K562 (cell line): ENCODE measurements around the gene TPGS1. TPM values are rescaled to one million over a fixed set of nuclear protein-coding genes. Genes with fewer than 3 reads are reported as not detected.
A peak's percentile ranks its signal among the peaks of the same experiment; 100 is the strongest.

ENCODE experiments used
- CBFB ChIP-seq: sonication (generic); formaldehyde crosslinking; IDR thresholded peaks from 2 replicates; pipeline ENCODE4 v1.4.0; 2020; ENCODE audit warnings: mild to moderate bottlenecking, missing genetic modification reagents
- ELF1 ChIP-seq: fragments of 200-800 bp; sonication (Bioruptor generic); IDR thresholded peaks from 2 replicates; pipeline ENCODE4 v1.6.1; 2016; ENCODE audit warnings: missing genetic modification characterization, missing compliant biosample characterization
- FIP1L1 ChIP-seq: fragments of 200-400 bp; formaldehyde crosslinking; IDR thresholded peaks from 2 replicates; pipeline ENCODE4 v1.6.1; 2018; ENCODE audit warnings: mild to moderate bottlenecking, low read depth, low read length; ENCODE audit not compliant: poor library complexity, severe bottlenecking
- FOXP1 ChIP-seq: sonication (generic); formaldehyde crosslinking; IDR thresholded peaks from 2 replicates; pipeline ENCODE4 v1.8.0; 2022; ENCODE audit warnings: mild to moderate bottlenecking, missing genetic modification reagents
- NFE2 ChIP-seq: IDR thresholded peaks from 2 replicates; pipeline ENCODE4 v1.6.1; 2014; ENCODE audit warnings: antibody characterized with exemption, low read depth
- PCBP2 ChIP-seq: fragments of 200-400 bp; formaldehyde crosslinking; IDR thresholded peaks from 2 replicates; pipeline ENCODE4 v1.6.1; 2018; ENCODE audit warnings: low read length, low read depth, mild to moderate bottlenecking, moderate library complexity; ENCODE audit not compliant: poor library complexity, severe bottlenecking
- TAF9B ChIP-seq: fragments of 450-650 bp; IDR thresholded peaks from 2 replicates; pipeline ENCODE4 v1.6.1; 2018; ENCODE audit warnings: mild to moderate bottlenecking; ENCODE audit not compliant: partially characterized antibody
- XRCC3 ChIP-seq: fragments of 450-650 bp; IDR thresholded peaks from 2 replicates; pipeline ENCODE4 v1.6.1; 2017; ENCODE audit warnings: mild to moderate bottlenecking, moderate library complexity
- ZNF124 ChIP-seq: sonication (generic); formaldehyde crosslinking; IDR thresholded peaks from 2 replicates; pipeline ENCODE4 v1.8.1; 2022; ENCODE audit warnings: missing genetic modification reagents
- polyA plus RNA-seq, 8 experiments: library from polyadenylated mRNA; depleted of rRNA in 4 of 8; stranded (reverse) in 5 of 8; unstranded in 3 of 8; fragments of >200 nt; fragmentation: Nextera tagmentation in 2 of 8; fragmentation: Illumina TruSeq in 1 of 8; extraction: Ambion mirVana in 2 of 8; extraction: Trizol in 1 of 8; gene quantifications; 2 replicates each; pipeline versions ENCODE4 v1.2.1 to v1.2.3, GENCODE V29; 2011 to 2014; ENCODE audit warnings: inconsistent platforms in 1 of 8, missing spikeins in 1 of 8
- total RNA-seq, 7 experiments: library from RNA; depleted of rRNA in 6 of 7; stranded (reverse); fragments of >200 nt in 6 of 7; fragmentation: Illumina TruSeq in 2 of 7; extraction: Trizol in 2 of 7; gene quantifications; 2 replicates each; pipeline versions ENCODE4 v1.2.1 to v1.2.3, GENCODE V29; 2011 to 2021; ENCODE audit warnings: low replicate concordance in 1 of 7
- TF ChIP-seq, protein P1 (sequence below), 2 experiments: fragments of 450-650 bp in 1 of 2; sonication (generic) in 1 of 2; formaldehyde crosslinking in 1 of 2; IDR thresholded peaks; 2 replicates each; pipeline versions ENCODE4 v1.7.1 to v1.9.0; 2016 to 2022; ENCODE audit warnings: inconsistent platforms in 1 of 2, mild to moderate bottlenecking in 1 of 2, missing genetic modification reagents in 1 of 2
- TF ChIP-seq, protein P2 (sequence below): fragments of 450-650 bp; formaldehyde crosslinking; IDR thresholded peaks from 2 replicates; pipeline ENCODE4 v1.4.0; 2020; ENCODE audit warnings: mild to moderate bottlenecking, moderate library complexity
- TF ChIP-seq, protein P3 (sequence below): IDR thresholded peaks from 3 replicates; pipeline ENCODE4 v1.6.1; 2011; ENCODE audit warnings: borderline replicate concordance, mild to moderate bottlenecking, moderate library complexity; ENCODE audit not compliant: insufficient read length; ENCODE audit errors: extremely low read depth

Gene TPGS1
- total and polyA plus RNA-seq, 9 of the 15 experiments (the other 6 are each of a cell fraction or from before 2014, with no cell fraction given), result 0.30 to 31.6 (median 1.2) TPM; not detected in 2

DNA sequence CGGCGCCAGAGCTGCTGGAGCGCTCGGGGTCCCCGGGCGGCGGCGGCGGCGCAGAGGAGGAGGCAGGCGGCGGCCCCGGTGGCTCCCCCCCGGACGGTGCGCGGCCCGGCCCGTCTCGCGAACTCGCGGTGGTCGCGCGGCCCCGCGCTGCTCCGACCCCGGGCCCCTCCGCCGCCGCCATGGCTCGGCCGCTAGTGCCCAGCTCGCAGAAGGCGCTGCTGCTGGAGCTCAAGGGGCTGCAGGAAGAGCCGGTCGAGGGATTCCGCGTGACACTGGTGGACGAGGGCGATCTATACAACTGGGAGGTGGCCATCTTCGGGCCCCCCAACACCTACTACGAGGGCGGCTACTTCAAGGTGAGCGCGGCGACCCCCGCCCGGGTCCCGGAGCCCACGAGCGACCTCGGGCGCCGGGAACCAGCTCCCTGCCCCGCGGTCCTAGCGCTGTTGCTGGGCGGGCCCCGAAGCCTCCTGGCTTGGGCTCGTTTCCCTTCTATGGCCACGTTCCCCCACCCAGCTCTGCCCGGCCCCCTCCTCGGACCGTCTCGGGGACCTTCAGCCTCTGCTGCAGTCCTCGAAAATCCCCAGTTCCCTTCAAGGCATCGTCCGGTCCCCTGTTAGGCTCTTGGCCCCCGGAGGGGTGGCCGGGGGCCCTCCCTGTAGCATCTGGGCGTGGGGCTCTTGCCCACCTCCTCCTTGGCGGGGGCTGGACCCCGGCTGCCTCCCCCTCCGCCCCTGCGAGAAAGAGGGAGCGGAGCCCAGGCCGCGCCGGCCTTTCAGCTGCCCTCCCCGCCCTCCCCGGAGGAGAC lies 24.7 kb downstream of the TPGS1 start, which contains the start of gene CDC34 (continued):
- TF ChIP-seq, protein P1, sequence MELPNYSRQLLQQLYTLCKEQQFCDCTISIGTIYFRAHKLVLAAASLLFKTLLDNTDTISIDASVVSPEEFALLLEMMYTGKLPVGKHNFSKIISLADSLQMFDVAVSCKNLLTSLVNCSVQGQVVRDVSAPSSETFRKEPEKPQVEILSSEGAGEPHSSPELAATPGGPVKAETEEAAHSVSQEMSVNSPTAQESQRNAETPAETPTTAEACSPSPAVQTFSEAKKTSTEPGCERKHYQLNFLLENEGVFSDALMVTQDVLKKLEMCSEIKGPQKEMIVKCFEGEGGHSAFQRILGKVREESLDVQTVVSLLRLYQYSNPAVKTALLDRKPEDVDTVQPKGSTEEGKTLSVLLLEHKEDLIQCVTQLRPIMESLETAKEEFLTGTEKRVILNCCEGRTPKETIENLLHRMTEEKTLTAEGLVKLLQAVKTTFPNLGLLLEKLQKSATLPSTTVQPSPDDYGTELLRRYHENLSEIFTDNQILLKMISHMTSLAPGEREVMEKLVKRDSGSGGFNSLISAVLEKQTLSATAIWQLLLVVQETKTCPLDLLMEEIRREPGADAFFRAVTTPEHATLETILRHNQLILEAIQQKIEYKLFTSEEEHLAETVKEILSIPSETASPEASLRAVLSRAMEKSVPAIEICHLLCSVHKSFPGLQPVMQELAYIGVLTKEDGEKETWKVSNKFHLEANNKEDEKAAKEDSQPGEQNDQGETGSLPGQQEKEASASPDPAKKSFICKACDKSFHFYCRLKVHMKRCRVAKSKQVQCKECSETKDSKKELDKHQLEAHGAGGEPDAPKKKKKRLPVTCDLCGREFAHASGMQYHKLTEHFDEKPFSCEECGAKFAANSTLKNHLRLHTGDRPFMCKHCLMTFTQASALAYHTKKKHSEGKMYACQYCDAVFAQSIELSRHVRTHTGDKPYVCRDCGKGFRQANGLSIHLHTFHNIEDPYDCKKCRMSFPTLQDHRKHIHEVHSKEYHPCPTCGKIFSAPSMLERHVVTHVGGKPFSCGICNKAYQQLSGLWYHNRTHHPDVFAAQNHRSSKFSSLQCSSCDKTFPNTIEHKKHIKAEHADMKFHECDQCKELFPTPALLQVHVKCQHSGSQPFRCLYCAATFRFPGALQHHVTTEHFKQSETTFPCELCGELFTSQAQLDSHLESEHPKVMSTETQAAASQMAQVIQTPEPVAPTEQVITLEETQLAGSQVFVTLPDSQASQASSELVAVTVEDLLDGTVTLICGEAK (IDR thresholded peaks at IDR 0.05), result no peak
- TF ChIP-seq, protein P1 (CRISPR knock-in tag; IDR thresholded peaks at IDR 0.05), result no peak
- TF ChIP-seq CBFB (CRISPR knock-in tag), result no peak
- no peak for TF ChIP-seq TAF9B
- peak; percentile 19 for TF ChIP-seq FIP1L1
- TF ChIP-seq, protein P2, sequence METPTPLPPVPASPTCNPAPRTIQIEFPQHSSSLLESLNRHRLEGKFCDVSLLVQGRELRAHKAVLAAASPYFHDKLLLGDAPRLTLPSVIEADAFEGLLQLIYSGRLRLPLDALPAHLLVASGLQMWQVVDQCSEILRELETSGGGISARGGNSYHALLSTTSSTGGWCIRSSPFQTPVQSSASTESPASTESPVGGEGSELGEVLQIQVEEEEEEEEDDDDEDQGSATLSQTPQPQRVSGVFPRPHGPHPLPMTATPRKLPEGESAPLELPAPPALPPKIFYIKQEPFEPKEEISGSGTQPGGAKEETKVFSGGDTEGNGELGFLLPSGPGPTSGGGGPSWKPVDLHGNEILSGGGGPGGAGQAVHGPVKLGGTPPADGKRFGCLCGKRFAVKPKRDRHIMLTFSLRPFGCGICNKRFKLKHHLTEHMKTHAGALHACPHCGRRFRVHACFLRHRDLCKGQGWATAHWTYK (CRISPR knock-in tag), result no peak
- no peak for TF ChIP-seq XRCC3
- TF ChIP-seq FOXP1 (CRISPR knock-in tag), result no peak
- TF ChIP-seq NFE2, result no peak
- TF ChIP-seq PCBP2, result no peak
- TF ChIP-seq ELF1, result no peak
- no peak for TF ChIP-seq ZNF124 (CRISPR knock-in tag)
- TF ChIP-seq, protein P3, sequence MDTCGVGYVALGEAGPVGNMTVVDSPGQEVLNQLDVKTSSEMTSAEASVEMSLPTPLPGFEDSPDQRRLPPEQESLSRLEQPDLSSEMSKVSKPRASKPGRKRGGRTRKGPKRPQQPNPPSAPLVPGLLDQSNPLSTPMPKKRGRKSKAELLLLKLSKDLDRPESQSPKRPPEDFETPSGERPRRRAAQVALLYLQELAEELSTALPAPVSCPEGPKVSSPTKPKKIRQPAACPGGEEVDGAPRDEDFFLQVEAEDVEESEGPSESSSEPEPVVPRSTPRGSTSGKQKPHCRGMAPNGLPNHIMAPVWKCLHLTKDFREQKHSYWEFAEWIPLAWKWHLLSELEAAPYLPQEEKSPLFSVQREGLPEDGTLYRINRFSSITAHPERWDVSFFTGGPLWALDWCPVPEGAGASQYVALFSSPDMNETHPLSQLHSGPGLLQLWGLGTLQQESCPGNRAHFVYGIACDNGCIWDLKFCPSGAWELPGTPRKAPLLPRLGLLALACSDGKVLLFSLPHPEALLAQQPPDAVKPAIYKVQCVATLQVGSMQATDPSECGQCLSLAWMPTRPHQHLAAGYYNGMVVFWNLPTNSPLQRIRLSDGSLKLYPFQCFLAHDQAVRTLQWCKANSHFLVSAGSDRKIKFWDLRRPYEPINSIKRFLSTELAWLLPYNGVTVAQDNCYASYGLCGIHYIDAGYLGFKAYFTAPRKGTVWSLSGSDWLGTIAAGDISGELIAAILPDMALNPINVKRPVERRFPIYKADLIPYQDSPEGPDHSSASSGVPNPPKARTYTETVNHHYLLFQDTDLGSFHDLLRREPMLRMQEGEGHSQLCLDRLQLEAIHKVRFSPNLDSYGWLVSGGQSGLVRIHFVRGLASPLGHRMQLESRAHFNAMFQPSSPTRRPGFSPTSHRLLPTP, result no peak
